Glutamatergic neuron (in vitro differentiated cells): ENCODE data around the gene OVCA2. TPM values are rescaled to one million over a fixed set of nuclear protein-coding genes. Genes with fewer than 3 reads are reported as not detected.

Source experiments
- DNase-seq: peaks from one replicate; pipeline ENCODE4 v3.0.0; 2022
- H3K27ac Mint-ChIP-seq: one replicate; pipeline ENCODE4 v1.8.0; 2020; ENCODE audit warnings: mild to moderate bottlenecking, mixed read lengths, inconsistent platforms; ENCODE audit not compliant: unreplicated experiment
- H3K27me3 Mint-ChIP-seq: one replicate; pipeline ENCODE4 v1.8.0; 2020; ENCODE audit warnings: mild to moderate bottlenecking, moderate library complexity, mixed read lengths, inconsistent platforms; ENCODE audit not compliant: unreplicated experiment
- H3K36me3 Mint-ChIP-seq: one replicate; pipeline ENCODE4 v1.8.0; 2020; ENCODE audit warnings: mild to moderate bottlenecking, mixed read lengths, inconsistent platforms; ENCODE audit not compliant: unreplicated experiment
- H3K4me1 Mint-ChIP-seq: one replicate; pipeline ENCODE4 v1.8.0; 2020; ENCODE audit warnings: mild to moderate bottlenecking, low read depth, mixed read lengths, inconsistent platforms; ENCODE audit not compliant: unreplicated experiment
- H3K4me3 Mint-ChIP-seq: one replicate; pipeline ENCODE4 v1.8.0; 2020; ENCODE audit warnings: mild to moderate bottlenecking, mixed read lengths, inconsistent platforms; ENCODE audit not compliant: unreplicated experiment
- H3K9me3 Mint-ChIP-seq: one replicate; pipeline ENCODE4 v1.8.0; 2020; ENCODE audit warnings: mild to moderate bottlenecking, moderate library complexity, mixed read lengths, inconsistent platforms; ENCODE audit not compliant: unreplicated experiment
- total RNA-seq: library from RNA; stranded (reverse); fragmentation: NEBNext Ultra II Directional; extraction: Animal tissue kit (Norgen Biotek cat#: 25700); gene quantifications from one replicate; pipeline ENCODE4 v1.2.1, GENCODE V29; 2021; ENCODE audit not compliant: unreplicated experiment
- TF ChIP-seq, protein P1 (sequence below): fragments of 200-600 bp; sonication (generic); IDR thresholded peaks from one replicate; pipeline ENCODE4 v1.5.0; 2021; ENCODE audit not compliant: partially characterized antibody, unreplicated experiment

OVCA2 gene
- total RNA-seq, 1 donor from 2014 or later: 16.3 TPM

DNA sequence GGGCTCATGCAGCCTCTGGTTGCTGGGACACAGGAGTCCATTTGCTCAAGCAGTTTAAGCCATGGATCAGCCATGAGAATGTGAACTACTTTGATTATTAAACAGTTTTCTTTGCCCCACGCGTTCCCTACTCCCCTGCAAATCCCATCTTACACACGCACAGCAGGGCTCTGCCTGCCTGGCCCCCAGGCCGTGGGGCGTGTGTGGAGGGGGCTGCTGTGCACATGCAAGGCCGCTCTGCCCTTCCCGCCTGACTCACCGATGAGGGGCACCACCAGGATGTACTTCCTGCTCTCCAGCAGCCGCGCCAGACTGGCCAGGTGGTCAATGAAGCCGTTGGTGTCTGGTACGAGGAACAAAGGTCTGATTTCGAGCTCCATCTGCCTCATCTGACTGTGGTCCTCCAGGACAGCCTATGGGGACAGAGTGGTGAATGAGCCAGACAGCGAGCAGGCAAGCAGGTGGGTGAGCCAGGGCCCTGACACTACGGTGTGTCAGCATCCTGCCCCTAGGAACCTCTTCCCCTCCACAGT is 26.8 kb downstream of the OVCA2 start:
- H3K27ac Mint-ChIP-seq: peak overlapping the region; percentile 87

DNA sequence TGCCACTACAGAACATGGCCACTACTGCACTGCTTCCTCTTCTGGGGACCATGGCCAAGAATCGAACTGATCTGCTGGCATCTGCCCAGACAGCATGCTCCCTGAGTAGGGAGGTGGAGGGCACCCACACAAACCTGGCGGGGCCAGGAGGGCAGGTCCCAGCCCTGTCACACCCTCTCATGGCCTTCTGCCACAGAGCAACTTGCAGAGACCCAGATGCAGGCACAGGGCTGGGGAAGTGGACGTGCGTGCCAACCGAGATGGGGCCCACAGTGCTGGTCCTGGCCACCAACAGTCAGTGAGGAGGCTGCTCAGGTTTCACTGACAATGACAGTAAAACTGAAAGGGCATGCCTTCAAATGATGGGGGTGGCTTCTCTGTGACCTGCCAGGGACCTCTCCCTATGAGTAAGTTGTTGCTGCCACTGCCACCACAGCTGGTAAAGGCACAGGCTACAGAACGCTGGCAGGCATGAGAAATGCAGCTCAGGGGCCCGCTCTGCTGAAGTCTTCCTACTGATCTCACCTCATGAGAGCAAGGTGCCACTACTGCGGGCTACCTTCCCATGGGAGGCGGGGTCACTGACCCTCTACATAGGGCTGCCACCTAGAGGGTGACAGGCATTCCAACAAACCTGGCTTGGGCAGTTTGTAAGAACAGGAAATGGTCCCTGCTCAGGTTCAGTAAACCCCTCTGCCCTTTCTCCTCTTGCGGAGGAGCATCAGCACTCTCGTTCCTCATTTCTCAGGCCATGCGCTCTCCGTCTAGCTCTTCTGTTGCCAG is 28.6 kb downstream of the OVCA2 start:
- no peak for DNase-seq
- peaks cover 38% of the 10 kb centered on the region for H3K4me1 Mint-ChIP-seq
- TF ChIP-seq, protein P1, sequence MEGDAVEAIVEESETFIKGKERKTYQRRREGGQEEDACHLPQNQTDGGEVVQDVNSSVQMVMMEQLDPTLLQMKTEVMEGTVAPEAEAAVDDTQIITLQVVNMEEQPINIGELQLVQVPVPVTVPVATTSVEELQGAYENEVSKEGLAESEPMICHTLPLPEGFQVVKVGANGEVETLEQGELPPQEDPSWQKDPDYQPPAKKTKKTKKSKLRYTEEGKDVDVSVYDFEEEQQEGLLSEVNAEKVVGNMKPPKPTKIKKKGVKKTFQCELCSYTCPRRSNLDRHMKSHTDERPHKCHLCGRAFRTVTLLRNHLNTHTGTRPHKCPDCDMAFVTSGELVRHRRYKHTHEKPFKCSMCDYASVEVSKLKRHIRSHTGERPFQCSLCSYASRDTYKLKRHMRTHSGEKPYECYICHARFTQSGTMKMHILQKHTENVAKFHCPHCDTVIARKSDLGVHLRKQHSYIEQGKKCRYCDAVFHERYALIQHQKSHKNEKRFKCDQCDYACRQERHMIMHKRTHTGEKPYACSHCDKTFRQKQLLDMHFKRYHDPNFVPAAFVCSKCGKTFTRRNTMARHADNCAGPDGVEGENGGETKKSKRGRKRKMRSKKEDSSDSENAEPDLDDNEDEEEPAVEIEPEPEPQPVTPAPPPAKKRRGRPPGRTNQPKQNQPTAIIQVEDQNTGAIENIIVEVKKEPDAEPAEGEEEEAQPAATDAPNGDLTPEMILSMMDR: no peak
- H3K27me3 Mint-ChIP-seq: peaks cover 29% of the 10 kb centered on the region
- H3K36me3 Mint-ChIP-seq: no peaks in the 10 kb centered on the region
- peak overlapping the region; percentile 30 for H3K4me3 Mint-ChIP-seq
- H3K9me3 Mint-ChIP-seq: peaks cover 13% of the 10 kb centered on the region
- H3K27ac Mint-ChIP-seq: no peak overlapping the region

More for the DNA sequence above, 26.8 kb downstream of the OVCA2 start:
- TF ChIP-seq, protein P1: no peak
- Mint-ChIP-seq H3K36me3 (no peaks in the 10 kb centered on the region), H3K4me1 (peaks cover 38% of the 10 kb centered on the region), H3K4me3 (no peak overlapping the region), H3K27me3 (peaks cover 28% of the 10 kb centered on the region), H3K9me3 (peaks cover 18% of the 10 kb centered on the region)
- DNase-seq: peak; percentile 56

DNA sequence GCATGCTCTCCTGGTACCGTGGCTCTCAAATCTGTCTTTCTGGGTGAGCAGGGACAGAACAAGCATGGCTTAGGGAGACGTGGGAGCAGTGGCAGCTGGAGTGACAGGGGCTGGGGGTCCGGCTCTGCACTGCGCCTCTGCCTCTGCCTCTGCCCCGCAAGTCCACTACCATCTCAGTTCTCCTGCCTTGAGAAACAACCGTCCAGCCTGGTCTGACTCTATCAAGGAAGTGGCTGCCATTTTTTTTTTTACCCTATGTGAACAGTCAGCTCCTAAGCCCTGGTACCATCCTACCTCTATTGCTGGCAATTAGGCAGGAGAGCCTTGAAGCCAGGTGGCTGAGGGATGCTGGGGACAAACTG is 29.2 kb downstream of the OVCA2 start:
- Mint-ChIP-seq H3K4me3 (peak overlapping the region; percentile 30), H3K36me3 (no peaks in the 10 kb centered on the region), H3K27me3 (peaks cover 26% of the 10 kb centered on the region), H3K4me1 (peaks cover 41% of the 10 kb centered on the region), H3K27ac (peak overlapping the region; percentile 44), H3K9me3 (peaks cover 11% of the 10 kb centered on the region)
- TF ChIP-seq, protein P1: no peak
- DNase-seq: no peak

DNA sequence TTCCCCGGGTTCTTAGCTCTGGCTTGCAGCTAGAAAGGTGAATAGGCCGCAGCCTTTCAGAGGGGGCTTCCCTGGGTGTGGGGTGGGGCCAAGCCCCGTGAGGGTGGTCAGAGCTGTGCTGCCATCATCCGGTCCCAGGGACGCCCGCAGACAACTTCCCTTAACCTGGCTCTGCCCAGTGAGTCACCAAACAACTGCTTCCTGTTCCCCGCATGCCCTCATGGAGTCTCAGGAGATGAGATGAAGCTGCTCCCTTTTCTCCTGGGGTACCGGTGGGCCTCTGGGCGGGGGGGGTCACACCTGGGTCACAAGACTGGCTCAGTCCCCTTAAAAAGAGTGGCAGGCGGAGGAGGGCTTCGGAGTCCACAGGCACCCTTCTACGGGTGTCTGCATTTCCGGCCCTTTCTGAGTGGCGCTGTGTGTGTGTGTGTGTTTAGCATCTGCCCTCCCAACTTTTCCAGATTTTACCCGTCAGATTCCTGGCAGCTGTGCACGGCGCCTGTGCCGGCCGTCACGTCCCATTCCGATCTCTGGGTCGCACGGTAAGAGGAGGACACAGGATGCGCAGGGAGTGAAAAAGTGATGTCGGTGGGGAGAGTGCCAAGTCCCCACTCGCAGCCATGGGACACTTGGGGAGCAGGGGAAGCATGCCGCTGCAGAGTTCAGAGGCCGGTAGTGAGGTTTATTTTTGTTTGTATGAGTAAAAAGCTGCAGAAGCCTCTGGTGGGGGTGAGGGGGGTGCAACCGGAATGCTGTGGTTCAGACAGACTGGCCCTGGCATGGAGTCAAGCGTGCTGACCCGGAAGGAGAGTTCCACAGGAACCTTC is 29.8 kb downstream of the OVCA2 start:
- no peak overlapping the region for H3K4me3 Mint-ChIP-seq
- H3K9me3 Mint-ChIP-seq: peaks cover 15% of the 10 kb centered on the region
- H3K27me3 Mint-ChIP-seq: peaks cover 25% of the 10 kb centered on the region
- TF ChIP-seq, protein P1: no peak
- H3K4me1 Mint-ChIP-seq: peaks cover 43% of the 10 kb centered on the region
- no peaks in the 10 kb centered on the region for H3K36me3 Mint-ChIP-seq
- DNase-seq: no peak
- peak overlapping the region; percentile 53 for H3K27ac Mint-ChIP-seq
